ENCODE measurements around the gene CASQ1. TPM values are rescaled to one million over a fixed set of nuclear protein-coding genes. Genes with fewer than 3 reads are reported as not detected.

Gene CASQ1
- total RNA-seq, 2 donors from 2014 or later = not detected

- ATAC-seq (replicated peaks) = no peak
- no peaks in the 10 kb centered on the region for H3K27me3 Mint-ChIP-seq
- no peaks in the 10 kb centered on the region for H3K9me3 Mint-ChIP-seq
- H3K4me1 Mint-ChIP-seq = no peaks in the 10 kb centered on the region
- peak overlapping the region; percentile 80 for H3K27ac Mint-ChIP-seq
- no peak overlapping the region for H3K4me3 Mint-ChIP-seq
- H3K36me3 Mint-ChIP-seq (ENCODE audit: low read depth) = peaks cover 19% of the 10 kb centered on the region
Observed at GRCh38 chr1:160219062-160219929, 28.9 kb downstream of the CASQ1 start.

- no peak for ATAC-seq (replicated peaks)
- Mint-ChIP-seq H3K4me3 (no peak overlapping the region), H3K36me3 (ENCODE audit: low read depth) (peaks cover 9% of the 10 kb centered on the region), H3K9me3 (no peaks in the 10 kb centered on the region), H3K27ac (peak overlapping the region; percentile 80), H3K4me1 (no peaks in the 10 kb centered on the region), H3K27me3 (no peaks in the 10 kb centered on the region)
Observed at GRCh38 chr1:160220301-160220700, 29.9 kb downstream of the CASQ1 start.

GRCh38 chr1:160221089-160221488, 30.7 kb downstream of the CASQ1 start:
- H3K27ac Mint-ChIP-seq = peak overlapping the region; percentile 25
- H3K4me3 Mint-ChIP-seq = no peak overlapping the region
- H3K4me1 Mint-ChIP-seq = no peaks in the 10 kb centered on the region
- ATAC-seq (replicated peaks) = no peak
- H3K9me3 Mint-ChIP-seq = no peaks in the 10 kb centered on the region
- H3K36me3 Mint-ChIP-seq (ENCODE audit: low read depth) = peaks cover under 1% of the 10 kb centered on the region
- H3K27me3 Mint-ChIP-seq = no peaks in the 10 kb centered on the region

GRCh38 chr1:160222546-160222945, 32.2 kb downstream of the CASQ1 start:
- ATAC-seq (replicated peaks) = no peak
- Mint-ChIP-seq H3K4me3 (no peak overlapping the region), H3K4me1 (no peaks in the 10 kb centered on the region), H3K9me3 (no peaks in the 10 kb centered on the region), H3K27me3 (no peaks in the 10 kb centered on the region), H3K27ac (peak overlapping the region; percentile 47), H3K36me3 (ENCODE audit: low read depth) (no peaks in the 10 kb centered on the region)

GRCh38 chr1:160224606-160225005, 34.2 kb downstream of the CASQ1 start:
- no peaks in the 10 kb centered on the region for H3K27me3 Mint-ChIP-seq
- no peak overlapping the region for H3K4me3 Mint-ChIP-seq
- no peaks in the 10 kb centered on the region for H3K4me1 Mint-ChIP-seq
- ATAC-seq (replicated peaks) = no peak
- H3K27ac Mint-ChIP-seq = peak overlapping the region; percentile 69
- no peaks in the 10 kb centered on the region for H3K9me3 Mint-ChIP-seq
- peaks cover 17% of the 10 kb centered on the region for H3K36me3 Mint-ChIP-seq (ENCODE audit: low read depth)

GRCh38 chr1:160225345-160225744, 35.0 kb downstream of the CASQ1 start:
- Mint-ChIP-seq H3K36me3 (ENCODE audit: low read depth) (peaks cover 25% of the 10 kb centered on the region), H3K9me3 (no peaks in the 10 kb centered on the region), H3K27ac (no peak overlapping the region), H3K4me1 (no peaks in the 10 kb centered on the region), H3K27me3 (no peaks in the 10 kb centered on the region), H3K4me3 (no peak overlapping the region)
- no peak for ATAC-seq (replicated peaks)

- H3K27ac Mint-ChIP-seq = no peak overlapping the region
- peak; percentile 29 for ATAC-seq (replicated peaks)
- H3K27me3 Mint-ChIP-seq = no peaks in the 10 kb centered on the region
- H3K36me3 Mint-ChIP-seq (ENCODE audit: low read depth) = peaks cover 37% of the 10 kb centered on the region
- no peaks in the 10 kb centered on the region for H3K9me3 Mint-ChIP-seq
- H3K4me1 Mint-ChIP-seq = no peaks in the 10 kb centered on the region
- H3K4me3 Mint-ChIP-seq = no peak overlapping the region
Observed at GRCh38 chr1:160226623-160227022, 36.2 kb downstream of the CASQ1 start.

GRCh38 chr1:160227034-160227433, 36.7 kb downstream of the CASQ1 start:
- ATAC-seq (replicated peaks) = no peak
- no peaks in the 10 kb centered on the region for H3K4me1 Mint-ChIP-seq
- H3K27me3 Mint-ChIP-seq = no peaks in the 10 kb centered on the region
- H3K27ac Mint-ChIP-seq = no peak overlapping the region
- H3K36me3 Mint-ChIP-seq (ENCODE audit: low read depth) = peaks cover 42% of the 10 kb centered on the region
- H3K9me3 Mint-ChIP-seq = no peaks in the 10 kb centered on the region
- no peak overlapping the region for H3K4me3 Mint-ChIP-seq

GRCh38 chr1:160227561-160227960, 37.2 kb downstream of the CASQ1 start:
- no peak for ATAC-seq (replicated peaks)
- Mint-ChIP-seq H3K27me3 (no peaks in the 10 kb centered on the region), H3K4me3 (no peak overlapping the region), H3K4me1 (no peaks in the 10 kb centered on the region), H3K36me3 (ENCODE audit: low read depth) (peaks cover 47% of the 10 kb centered on the region), H3K9me3 (no peaks in the 10 kb centered on the region), H3K27ac (no peak overlapping the region)

GRCh38 chr1:160228431-160228830, 38.1 kb downstream of the CASQ1 start:
- Mint-ChIP-seq H3K4me1 (no peaks in the 10 kb centered on the region), H3K9me3 (no peaks in the 10 kb centered on the region), H3K36me3 (ENCODE audit: low read depth) (peaks cover 56% of the 10 kb centered on the region), H3K4me3 (no peak overlapping the region), H3K27ac (no peak overlapping the region), H3K27me3 (no peaks in the 10 kb centered on the region)
- no peak for ATAC-seq (replicated peaks)

- Mint-ChIP-seq H3K4me3 (no peak overlapping the region), H3K36me3 (ENCODE audit: low read depth) (peaks cover 100% of the 10 kb centered on the region), H3K27me3 (no peaks in the 10 kb centered on the region), H3K4me1 (peaks cover 9% of the 10 kb centered on the region), H3K27ac (peak overlapping the region; percentile 16), H3K9me3 (no peaks in the 10 kb centered on the region)
- no peak for ATAC-seq (replicated peaks)
Observed at GRCh38 chr1:160232911-160233310, 42.5 kb downstream of the CASQ1 start.

GRCh38 chr1:160236806-160237205, 46.4 kb downstream of the CASQ1 start:
- Mint-ChIP-seq H3K4me3 (no peak overlapping the region), H3K9me3 (no peaks in the 10 kb centered on the region), H3K36me3 (ENCODE audit: low read depth) (peaks cover 100% of the 10 kb centered on the region), H3K27me3 (no peaks in the 10 kb centered on the region), H3K4me1 (peaks cover 12% of the 10 kb centered on the region), H3K27ac (peak overlapping the region; percentile 44)
- no peak for ATAC-seq (replicated peaks)

GRCh38 chr1:160237558-160237957, 47.2 kb downstream of the CASQ1 start:
- H3K4me1 Mint-ChIP-seq = peaks cover 12% of the 10 kb centered on the region
- H3K36me3 Mint-ChIP-seq (ENCODE audit: low read depth) = peaks cover 100% of the 10 kb centered on the region
- no peak overlapping the region for H3K4me3 Mint-ChIP-seq
- H3K9me3 Mint-ChIP-seq = no peaks in the 10 kb centered on the region
- H3K27ac Mint-ChIP-seq = no peak overlapping the region
- H3K27me3 Mint-ChIP-seq = no peaks in the 10 kb centered on the region
- no peak for ATAC-seq (replicated peaks)

GRCh38 chr1:160238408-160238807, 48.0 kb downstream of the CASQ1 start:
- H3K27me3 Mint-ChIP-seq = no peaks in the 10 kb centered on the region
- H3K36me3 Mint-ChIP-seq (ENCODE audit: low read depth) = peaks cover 100% of the 10 kb centered on the region
- H3K4me1 Mint-ChIP-seq = peaks cover 12% of the 10 kb centered on the region
- no peak overlapping the region for H3K4me3 Mint-ChIP-seq
- no peak for ATAC-seq (replicated peaks)
- no peaks in the 10 kb centered on the region for H3K9me3 Mint-ChIP-seq
- peak overlapping the region; percentile 73 for H3K27ac Mint-ChIP-seq

GRCh38 chr1:160239582-160240299, 49.4 kb downstream of the CASQ1 start:
- no peak for ATAC-seq (replicated peaks)
- Mint-ChIP-seq H3K4me1 (peaks cover 4% of the 10 kb centered on the region), H3K27ac (peak overlapping the region; percentile 73), H3K9me3 (no peaks in the 10 kb centered on the region), H3K4me3 (no peak overlapping the region), H3K27me3 (no peaks in the 10 kb centered on the region), H3K36me3 (ENCODE audit: low read depth) (peaks cover 100% of the 10 kb centered on the region)

Measured in activated T-helper 17 cell treated with anti-CD3 and anti-CD28 coated beads, Interleukin-2, amount 50 U/mL, for 72 hours (primary cell).